Adrenal gland (tissue), 5 donors: Measurements from ENCODE around the gene APOLD1.

Source experiments
- CTCF ChIP-seq, 6 experiments: fragments of 450-650 bp in 4 of 6; fragments of 200-600 bp in 2 of 6; sonication (generic) in 1 of 6; IDR thresholded peaks; 1 replicate in 5 of 6; 2 replicates in 1 of 6; pipeline versions ENCODE4 v1.5.1 to v1.8.0; 2016 to 2021; ENCODE audit warnings: antibody characterized with exemption in 6 of 6, mild to moderate bottlenecking in 2 of 6, moderate library complexity in 1 of 6
- POLR2A ChIP-seq, 2 donors: fragments of 450-650 bp; IDR thresholded peaks; one replicate each; pipeline ENCODE4 v1.6.1; 2017; ENCODE audit warnings: antibody characterized with exemption in 2 of 2, mild to moderate bottlenecking in 2 of 2, moderate library complexity in 1 of 2
- donor health status: DM: no; HTN: no; CAD: no.

- TF ChIP-seq CTCF (IDR thresholded peaks at IDR 0.05) = no peak
- TF ChIP-seq POLR2A (IDR thresholded peaks at IDR 0.05) = no peak
Observed at GRCh38 chr12:12804432-12804886, 19.0 kb downstream of the APOLD1 start.
